Brain microvascular endothelial cell (primary cell): Measurements from ENCODE around the gene IFI27L1.

Source experiments
- DNase-seq: peaks from one replicate; pipeline ENCODE4 v3.0.0-alpha.2; 2020
- H3K27ac ChIP-seq: fragments of 250-450 bp; sonication (Bioruptor Pico); 2 replicates; pipeline ENCODE4 v1.5.1; 2020; ENCODE audit warnings: mild to moderate bottlenecking, moderate library complexity
- H3K27me3 ChIP-seq: fragments of 250-450 bp; sonication (Bioruptor Pico); replicated peaks from 2 replicates; pipeline ENCODE4 v1.5.1; 2020; ENCODE audit warnings: mild to moderate bottlenecking
- H3K36me3 ChIP-seq: fragments of 250-450 bp; sonication (Bioruptor Pico); replicated peaks from 2 replicates; pipeline ENCODE4 v1.5.1; 2020; ENCODE audit warnings: mild to moderate bottlenecking
- H3K4me3 ChIP-seq: 2 replicates; pipeline ENCODE4 v1.5.1; 2011; ENCODE audit warnings: low read depth, mild to moderate bottlenecking, control low read depth, low read length, moderate library complexity
- in situ Hi-C: cut with HindIII; loops from 2 replicates; pipeline ENCODE4 v1.10.0; 2017; ENCODE audit warnings: low sequenced_read_pairs, low pct_ligation_motif_present
- TF ChIP-seq, protein P1 (sequence below): IDR thresholded peaks from 2 replicates; pipeline ENCODE4 v1.5.1; 2011; ENCODE audit warnings: low read depth, mild to moderate bottlenecking, moderate library complexity, low read length, control low read depth, inconsistent platforms; ENCODE audit errors: missing control alignments

IFI27L1 gene

DNA sequence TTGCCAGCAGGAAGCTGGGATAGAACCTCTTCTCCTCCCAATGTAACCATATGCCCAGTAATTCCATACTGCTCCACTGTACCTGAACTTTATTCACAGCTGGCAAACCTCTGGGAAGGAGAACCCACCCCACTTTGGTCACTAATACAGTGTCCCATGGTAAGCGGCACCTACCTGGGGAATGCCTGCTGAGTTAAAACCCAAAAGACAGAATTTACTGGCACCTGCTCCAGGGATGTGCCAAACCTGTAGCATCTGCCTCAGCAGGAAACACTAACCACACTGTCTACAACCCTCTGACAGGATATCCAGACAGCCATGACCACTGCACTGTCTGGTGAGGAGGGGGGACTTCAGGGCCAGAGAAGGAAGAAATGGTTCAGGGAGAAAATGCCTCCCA is 26.7 kb upstream of the IFI27L1 start:
- Histone ChIP-seq H3K4me3 (no peak overlapping the region), H3K27me3 (no peaks in the 10 kb centered on the region), H3K36me3 (peaks cover 63% of the 10 kb centered on the region), H3K27ac (no peak overlapping the region)
- no peak for DNase-seq
- TF ChIP-seq, protein P1, sequence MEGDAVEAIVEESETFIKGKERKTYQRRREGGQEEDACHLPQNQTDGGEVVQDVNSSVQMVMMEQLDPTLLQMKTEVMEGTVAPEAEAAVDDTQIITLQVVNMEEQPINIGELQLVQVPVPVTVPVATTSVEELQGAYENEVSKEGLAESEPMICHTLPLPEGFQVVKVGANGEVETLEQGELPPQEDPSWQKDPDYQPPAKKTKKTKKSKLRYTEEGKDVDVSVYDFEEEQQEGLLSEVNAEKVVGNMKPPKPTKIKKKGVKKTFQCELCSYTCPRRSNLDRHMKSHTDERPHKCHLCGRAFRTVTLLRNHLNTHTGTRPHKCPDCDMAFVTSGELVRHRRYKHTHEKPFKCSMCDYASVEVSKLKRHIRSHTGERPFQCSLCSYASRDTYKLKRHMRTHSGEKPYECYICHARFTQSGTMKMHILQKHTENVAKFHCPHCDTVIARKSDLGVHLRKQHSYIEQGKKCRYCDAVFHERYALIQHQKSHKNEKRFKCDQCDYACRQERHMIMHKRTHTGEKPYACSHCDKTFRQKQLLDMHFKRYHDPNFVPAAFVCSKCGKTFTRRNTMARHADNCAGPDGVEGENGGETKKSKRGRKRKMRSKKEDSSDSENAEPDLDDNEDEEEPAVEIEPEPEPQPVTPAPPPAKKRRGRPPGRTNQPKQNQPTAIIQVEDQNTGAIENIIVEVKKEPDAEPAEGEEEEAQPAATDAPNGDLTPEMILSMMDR = no peak
- in situ Hi-C loops = no loop called here

DNA sequence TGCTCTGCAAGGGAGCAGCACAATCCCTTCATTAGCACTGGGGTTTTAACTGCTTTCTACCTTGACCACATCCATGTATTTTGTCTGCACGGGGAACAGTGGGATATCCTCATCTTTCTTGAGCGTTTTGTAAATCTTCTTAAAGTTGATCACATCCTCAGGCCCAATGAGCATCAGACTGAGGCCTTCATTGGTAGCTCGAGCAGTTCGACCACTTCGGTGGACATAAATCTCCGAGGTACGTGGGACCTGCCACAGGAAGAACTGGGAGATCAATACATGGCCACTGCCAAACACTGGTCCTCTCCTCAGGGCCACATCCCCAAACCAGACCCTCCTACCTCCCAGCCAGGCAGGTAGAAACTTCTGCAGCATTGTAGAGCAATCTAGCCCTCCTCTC is 26.2 kb upstream of the IFI27L1 start:
- TF ChIP-seq, protein P1 = no peak
- DNase-seq = no peak
- Histone ChIP-seq H3K27me3 (no peaks in the 10 kb centered on the region), H3K4me3 (no peak overlapping the region), H3K36me3 (peaks cover 62% of the 10 kb centered on the region), H3K27ac (no peak overlapping the region)
- in situ Hi-C loops = no loop called here

DNA sequence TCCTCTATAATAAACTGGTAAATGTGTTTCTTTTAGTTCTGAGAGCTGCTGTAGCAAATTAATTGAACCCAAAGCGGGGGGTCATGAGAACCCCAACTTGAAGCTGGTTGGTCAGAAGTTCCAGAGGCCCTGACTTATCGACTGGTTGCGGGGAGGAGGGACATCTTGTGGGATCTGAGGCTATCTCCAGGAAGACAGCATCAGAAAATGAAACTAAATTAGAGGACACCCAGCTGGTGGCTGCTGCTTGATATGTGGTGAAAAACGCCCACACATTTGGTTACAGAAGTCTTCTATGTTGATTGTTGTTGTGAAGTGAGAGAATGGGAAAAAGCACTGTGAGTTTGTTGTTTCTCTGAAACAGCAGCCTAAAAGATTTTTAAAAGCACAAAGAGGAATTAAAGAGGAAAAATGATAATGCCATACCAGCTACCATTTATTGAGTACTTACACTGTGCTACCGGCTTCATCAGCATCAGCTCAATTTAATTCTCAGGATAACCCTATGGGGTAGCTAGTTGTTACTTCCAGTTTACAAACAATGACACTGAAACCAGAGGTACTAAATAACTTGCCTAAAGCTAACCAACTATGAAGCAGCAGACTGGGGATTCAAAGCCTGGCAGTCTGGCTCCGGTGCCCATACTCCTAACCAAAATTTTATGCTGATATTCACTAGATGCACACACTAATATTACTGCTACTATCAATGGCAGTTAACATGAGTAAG is 24.4 kb upstream of the IFI27L1 start:
- DNase-seq = peak; percentile 25

DNA sequence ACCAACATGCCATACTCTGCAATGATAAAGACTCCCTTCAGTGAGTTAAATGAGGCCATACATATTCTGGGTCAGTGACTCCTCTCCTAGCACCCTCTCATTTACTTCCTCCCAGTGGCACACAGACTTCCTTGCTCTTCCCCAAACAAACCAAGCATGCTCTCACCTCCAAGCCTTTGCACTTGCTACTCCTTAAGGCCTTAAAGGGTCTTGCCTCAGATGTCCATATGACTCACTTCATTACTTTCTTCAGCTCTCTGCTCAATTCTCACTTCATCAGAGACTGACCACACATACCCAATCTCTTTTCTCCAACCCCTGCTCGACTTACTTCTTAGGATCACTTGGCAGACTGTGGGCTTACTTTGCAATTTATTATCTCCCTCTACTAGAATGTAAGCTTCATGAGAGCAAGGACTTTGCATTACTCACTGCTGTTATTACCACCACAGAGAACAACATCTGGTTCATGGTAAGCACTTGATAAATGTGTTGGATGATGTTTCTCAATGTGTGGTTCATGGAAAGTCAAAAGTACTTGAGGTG is 22.9 kb upstream of the IFI27L1 start:
- DNase-seq = no peak
- peaks cover 55% of the 10 kb centered on the region for H3K36me3 ChIP-seq
- H3K27ac ChIP-seq = no peak overlapping the region
- TF ChIP-seq, protein P1 = no peak
- in situ Hi-C loops = no loop called here
- H3K4me3 ChIP-seq = no peak overlapping the region
- H3K27me3 ChIP-seq = no peaks in the 10 kb centered on the region

More for the DNA sequence above, 24.4 kb upstream of the IFI27L1 start:
- H3K27me3 ChIP-seq = no peaks in the 10 kb centered on the region
- peaks cover 65% of the 10 kb centered on the region for H3K36me3 ChIP-seq
- no peak overlapping the region for H3K4me3 ChIP-seq
- in situ Hi-C loops = no loop called here
- H3K27ac ChIP-seq = no peak overlapping the region
- TF ChIP-seq, protein P1 = no peak

DNA sequence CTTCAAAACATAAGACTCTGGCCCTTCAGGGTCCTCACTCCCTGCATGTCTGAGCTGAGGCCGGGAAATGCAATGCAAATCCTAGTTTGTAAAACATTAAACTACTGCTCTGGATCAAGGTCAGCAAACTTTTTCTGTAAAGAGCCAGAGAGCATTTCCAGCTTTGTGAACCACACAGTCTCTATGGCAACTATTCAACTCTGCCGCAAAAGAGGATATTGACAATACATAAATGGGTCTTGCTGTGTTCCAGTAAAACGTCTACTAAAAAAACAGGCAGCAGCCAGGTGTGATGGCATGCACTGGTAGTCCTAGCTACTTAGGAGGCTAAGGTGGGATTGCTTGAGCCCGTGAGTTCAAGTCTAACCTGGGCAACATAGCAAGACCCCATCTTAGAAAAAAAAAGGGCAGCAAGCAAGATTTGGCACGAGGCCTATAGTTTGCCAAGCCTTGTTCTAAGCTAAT is 22.4 kb upstream of the IFI27L1 start:
- H3K27me3 ChIP-seq = no peaks in the 10 kb centered on the region
- no peak overlapping the region for H3K27ac ChIP-seq
- TF ChIP-seq, protein P1 = no peak
- H3K4me3 ChIP-seq = no peak overlapping the region
- no peak for DNase-seq
- peaks cover 55% of the 10 kb centered on the region for H3K36me3 ChIP-seq
- in situ Hi-C loops = no loop called here
